Stimulated activated effector memory CD8-positive, alpha-beta T cell treated with anti-CD3 and anti-CD28 coated beads, Interleukin-12 subunit alpha, Interleukin-12 subunit beta, amount 100 ng/mL, for 72 hours (primary cell): ENCODE measurements around the gene ADH1B.
"Not testable (repeated sequence)": the region's sequence is repeated elsewhere in the genome, so short reads cannot be mapped to it uniquely, and the experiment has no call there.

Experiments
- ATAC-seq: fragments of 150-1000 bp; cut with Tn5 transposase; 2 replicates; pipeline ENCODE4 v1.10.0; 2021
- DNase-seq, 2 donors: peaks; one replicate each; pipeline ENCODE4 v3.0.0; 2021 to 2022; ENCODE audit warnings: low spot score in 2 of 2
- H3K27ac Mint-ChIP-seq: one replicate; pipeline ENCODE4 v1.8.0; 2022; ENCODE audit warnings: mild to moderate bottlenecking, mixed read lengths
- H3K36me3 Mint-ChIP-seq: one replicate; pipeline ENCODE4 v1.8.0; 2022; ENCODE audit warnings: mild to moderate bottlenecking, mixed read lengths
- H3K4me1 Mint-ChIP-seq: one replicate; pipeline ENCODE4 v1.8.0; 2022; ENCODE audit warnings: mixed read lengths
- H3K4me3 Mint-ChIP-seq: one replicate; pipeline ENCODE4 v1.8.0; 2022; ENCODE audit warnings: mild to moderate bottlenecking, mixed read lengths
- H3K9me3 Mint-ChIP-seq: one replicate; pipeline ENCODE4 v1.8.0; 2022; ENCODE audit warnings: mixed read lengths

Gene ADH1B

GRCh38 chr4:99321241-99322191 is at the start of gene ADH1B:
TSS of gene ADH1B (minus strand) at chr4:99321401. CDS start at chr4:99321331, 70 bp downstream.
- ATAC-seq, result no peak
- no peaks in the 10 kb centered on the region for H3K36me3 Mint-ChIP-seq
- H3K4me1 Mint-ChIP-seq, result no peaks in the 10 kb centered on the region
- DNase-seq, result no peak
- no peak within 1 kb of the TSS for H3K4me3 Mint-ChIP-seq
- no peak within 1 kb of the TSS for H3K27ac Mint-ChIP-seq
- H3K9me3 Mint-ChIP-seq, result no peaks in the 10 kb centered on the region

- H3K27ac Mint-ChIP-seq, H3K4me3 Mint-ChIP-seq, DNase-seq, ATAC-seq, H3K9me3 Mint-ChIP-seq, H3K36me3 Mint-ChIP-seq, H3K4me1 Mint-ChIP-seq: not testable (repeated sequence)
Measured at GRCh38 chr4:99367817-99368216, 46.6 kb upstream of the ADH1B start.

- DNase-seq, result no peak
- no peak overlapping the region for H3K4me3 Mint-ChIP-seq
- H3K9me3 Mint-ChIP-seq, result peaks cover 3% of the 10 kb centered on the region
- no peaks in the 10 kb centered on the region for H3K36me3 Mint-ChIP-seq
- H3K4me1 Mint-ChIP-seq, result no peaks in the 10 kb centered on the region
- ATAC-seq, result no peak
- no peak overlapping the region for H3K27ac Mint-ChIP-seq
Measured at GRCh38 chr4:99366491-99366890, 45.3 kb upstream of the ADH1B start.

- peaks cover 3% of the 10 kb centered on the region for H3K9me3 Mint-ChIP-seq
Measured at GRCh38 chr4:99362768-99363167, 41.6 kb upstream of the ADH1B start.

GRCh38 chr4:99361899-99362275 is 40.7 kb upstream of the ADH1B start:
- H3K36me3 Mint-ChIP-seq, result no peaks in the 10 kb centered on the region
- DNase-seq (no peak), ATAC-seq (no peak)
- H3K27ac Mint-ChIP-seq, result no peak overlapping the region
- no peak overlapping the region for H3K4me3 Mint-ChIP-seq
- H3K9me3 Mint-ChIP-seq, result peaks cover 3% of the 10 kb centered on the region
- no peaks in the 10 kb centered on the region for H3K4me1 Mint-ChIP-seq

More at GRCh38 chr4:99362768-99363167, 41.6 kb upstream of the ADH1B start:
- ATAC-seq (no peak), DNase-seq (no peak)
- Mint-ChIP-seq H3K4me3 (no peak overlapping the region), H3K4me1 (no peaks in the 10 kb centered on the region), H3K27ac (no peak overlapping the region), H3K36me3 (no peaks in the 10 kb centered on the region)

GRCh38 chr4:99361268-99361898 is 40.2 kb upstream of the ADH1B start:
- Mint-ChIP-seq H3K4me3 (no peak overlapping the region), H3K27ac (no peak overlapping the region), H3K4me1 (no peaks in the 10 kb centered on the region), H3K36me3 (no peaks in the 10 kb centered on the region), H3K9me3 (peaks cover 3% of the 10 kb centered on the region)
- ATAC-seq (no peak), DNase-seq (no peak)

- ATAC-seq, result no peak
- no peaks in the 10 kb centered on the region for H3K4me1 Mint-ChIP-seq
Measured at GRCh38 chr4:99359480-99360204, 38.4 kb upstream of the ADH1B start.

GRCh38 chr4:99357948-99358347 is 36.7 kb upstream of the ADH1B start:
- H3K4me1 Mint-ChIP-seq, result no peaks in the 10 kb centered on the region
- no peaks in the 10 kb centered on the region for H3K36me3 Mint-ChIP-seq
- H3K4me3 Mint-ChIP-seq, result no peak overlapping the region
- H3K27ac Mint-ChIP-seq, result no peak overlapping the region
- DNase-seq (no peak), ATAC-seq (no peak)
- H3K9me3 Mint-ChIP-seq, result peaks cover 7% of the 10 kb centered on the region

More at GRCh38 chr4:99359480-99360204, 38.4 kb upstream of the ADH1B start:
- DNase-seq, result no peak
- no peak overlapping the region for H3K27ac Mint-ChIP-seq
- H3K4me3 Mint-ChIP-seq, result no peak overlapping the region
- no peaks in the 10 kb centered on the region for H3K36me3 Mint-ChIP-seq
- H3K9me3 Mint-ChIP-seq, result peaks cover 3% of the 10 kb centered on the region

- H3K4me1 Mint-ChIP-seq, result no peaks in the 10 kb centered on the region
- H3K36me3 Mint-ChIP-seq, result no peaks in the 10 kb centered on the region
- no peak overlapping the region for H3K4me3 Mint-ChIP-seq
- peaks cover 7% of the 10 kb centered on the region for H3K9me3 Mint-ChIP-seq
- no peak overlapping the region for H3K27ac Mint-ChIP-seq
- ATAC-seq (no peak), DNase-seq (no peak)
Measured at GRCh38 chr4:99356992-99357391, 35.8 kb upstream of the ADH1B start.

- H3K4me3 Mint-ChIP-seq, result not testable (repeated sequence)
Measured at GRCh38 chr4:99356149-99356548, 34.9 kb upstream of the ADH1B start.

GRCh38 chr4:99352602-99353537 is 31.7 kb upstream of the ADH1B start, which contains the start of gene ADH1C:
TSS of gene ADH1C (minus strand) at chr4:99352746. CDS start at chr4:99352675, 71 bp downstream.
- Mint-ChIP-seq H3K4me3 (no peak within 1 kb of the TSS), H3K27ac (no peak within 1 kb of the TSS), H3K4me1 (no peaks in the 10 kb centered on the region), H3K9me3 (peaks cover 7% of the 10 kb centered on the region), H3K36me3 (no peaks in the 10 kb centered on the region)
- DNase-seq, result no peak
- peak; percentile 32 for ATAC-seq

More at GRCh38 chr4:99356149-99356548, 34.9 kb upstream of the ADH1B start:
- not testable (repeated sequence) for DNase-seq, H3K9me3 Mint-ChIP-seq, H3K4me1 Mint-ChIP-seq, H3K36me3 Mint-ChIP-seq, H3K27ac Mint-ChIP-seq, ATAC-seq

- no peak overlapping the region for H3K4me3 Mint-ChIP-seq
- H3K4me1 Mint-ChIP-seq, result no peaks in the 10 kb centered on the region
- peaks cover 7% of the 10 kb centered on the region for H3K9me3 Mint-ChIP-seq
- DNase-seq, result no peak
- H3K36me3 Mint-ChIP-seq, result no peaks in the 10 kb centered on the region
- no peak for ATAC-seq
- H3K27ac Mint-ChIP-seq, result no peak overlapping the region
Measured at GRCh38 chr4:99351487-99351886, 30.3 kb upstream of the ADH1B start.

- no peak for DNase-seq
- Mint-ChIP-seq H3K9me3 (peaks cover 4% of the 10 kb centered on the region), H3K36me3 (no peaks in the 10 kb centered on the region), H3K4me3 (no peak overlapping the region), H3K4me1 (no peaks in the 10 kb centered on the region), H3K27ac (no peak overlapping the region)
- no peak for ATAC-seq
Measured at GRCh38 chr4:99349338-99349737, 28.1 kb upstream of the ADH1B start.

- not testable (repeated sequence) for H3K27ac Mint-ChIP-seq, H3K4me1 Mint-ChIP-seq, H3K9me3 Mint-ChIP-seq, H3K36me3 Mint-ChIP-seq, ATAC-seq, H3K4me3 Mint-ChIP-seq, DNase-seq
Measured at GRCh38 chr4:99342624-99343023, 21.4 kb upstream of the ADH1B start.
